Subcutaneous abdominal adipose tissue (tissue), 5 donors: Measurements from ENCODE around the gene SEMA3D.

Source experiments
- H3K27ac ChIP-seq: one replicate; pipeline ENCODE4 v1.7.0; 2013; ENCODE audit warnings: low read depth, mild to moderate bottlenecking, inconsistent platforms, low read length, moderate library complexity
- H3K27me3 ChIP-seq, 5 donors: one replicate each; pipeline ENCODE4 v1.7.0; 2013; ENCODE audit warnings: low read length in 5 of 5, inconsistent platforms in 1 of 5; ENCODE audit not compliant: control insufficient read depth in 5 of 5, insufficient read depth in 4 of 5
- H3K36me3 ChIP-seq, 5 donors: one replicate each; pipeline ENCODE4 v1.7.0; 2013; ENCODE audit warnings: low read length in 5 of 5; ENCODE audit not compliant: control insufficient read depth in 5 of 5, insufficient read depth in 5 of 5
- H3K4me1 ChIP-seq, 5 donors: one replicate each; pipeline ENCODE4 v1.7.0; 2013; ENCODE audit warnings: low read length in 5 of 5, mild to moderate bottlenecking in 3 of 5, moderate library complexity in 1 of 5; ENCODE audit not compliant: control insufficient read depth in 5 of 5, insufficient read depth in 5 of 5
- H3K4me3 ChIP-seq, 5 donors: one replicate each; pipeline ENCODE4 v1.7.0; 2013; ENCODE audit warnings: low read length in 5 of 5, low read depth in 1 of 5
- H3K9ac ChIP-seq, 5 donors: one replicate each; pipeline ENCODE4 v1.7.0; 2013; ENCODE audit warnings: low read length in 5 of 5, mild to moderate bottlenecking in 4 of 5, moderate library complexity in 3 of 5
- H3K9me3 ChIP-seq, 5 donors: one replicate each; pipeline ENCODE4 v1.7.0; 2013; ENCODE audit warnings: low read length in 5 of 5; ENCODE audit not compliant: control insufficient read depth in 5 of 5
- donor health status: healthy.
- donor health status: healthy.
- donor health status: healthy.
- donor health status: healthy.
- donor health status: healthy.

SEMA3D gene

DNA sequence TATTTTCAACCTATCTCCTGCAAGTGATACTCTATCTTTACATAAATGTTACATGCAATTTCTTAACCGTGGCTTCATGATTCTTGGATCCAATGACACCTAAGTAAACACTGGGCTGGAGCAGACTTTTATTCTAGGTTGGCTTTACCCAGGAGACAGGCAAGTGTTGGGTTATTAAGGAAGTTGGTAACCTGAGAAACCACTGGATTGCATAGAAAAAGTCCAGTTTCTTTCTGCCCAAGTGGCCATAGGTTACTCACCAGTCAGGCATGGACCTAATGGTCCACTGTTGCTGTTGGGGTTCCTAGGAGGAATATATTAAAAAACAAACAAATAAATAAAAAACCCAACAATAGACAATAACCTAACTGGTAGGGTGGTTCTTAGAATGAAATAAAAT lies 112.8 kb downstream of the SEMA3D start:
- H3K9ac ChIP-seq = no peak overlapping the region
- peaks cover 0 to 11% (median 5%) of the 10 kb centered on the region in 5 donors for H3K4me1 ChIP-seq
- no peaks in the 10 kb centered on the region for H3K9me3 ChIP-seq
- no peaks in the 10 kb centered on the region for H3K36me3 ChIP-seq
- no peak overlapping the region for H3K4me3 ChIP-seq
- no peak overlapping the region for H3K27ac ChIP-seq
- no peaks in the 10 kb centered on the region for H3K27me3 ChIP-seq

DNA sequence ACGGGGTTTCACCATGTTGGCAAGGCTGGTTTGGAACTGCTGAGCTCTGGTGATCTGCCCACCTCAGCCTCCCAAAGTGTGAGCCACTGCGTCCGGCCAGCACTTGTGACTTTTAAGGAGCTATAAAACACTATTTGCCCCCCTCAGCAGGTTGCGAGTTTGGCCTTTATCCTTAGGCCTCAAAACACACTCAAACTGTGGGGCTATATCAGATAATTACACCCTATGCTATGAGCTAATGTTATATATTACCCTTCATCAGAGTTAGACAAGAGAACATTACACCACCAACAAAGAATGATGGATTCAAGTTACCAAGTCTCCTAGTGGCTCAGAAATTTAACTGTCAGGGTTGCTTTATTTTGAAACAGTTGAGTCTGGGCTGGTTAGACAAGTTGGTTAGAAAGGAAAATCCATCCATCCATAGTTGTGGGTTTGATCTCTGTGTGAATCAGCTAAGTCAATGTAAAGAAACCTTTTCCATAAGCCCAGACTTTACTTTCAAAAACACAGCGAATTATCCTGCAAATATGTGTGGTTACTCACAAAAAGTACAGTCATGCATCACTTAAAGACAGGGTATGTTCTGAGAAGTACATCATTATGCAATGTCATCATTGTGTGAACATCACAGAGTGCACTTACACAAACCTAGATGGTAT lies 115.8 kb downstream of the SEMA3D start:
- Histone ChIP-seq H3K9me3 (no peaks in the 10 kb centered on the region), H3K27me3 (no peaks in the 10 kb centered on the region), H3K9ac (no peak overlapping the region), H3K36me3 (no peaks in the 10 kb centered on the region), H3K4me3 (no peak overlapping the region), H3K27ac (no peak overlapping the region), H3K4me1 (peaks cover 0 to 14% (median 5%) of the 10 kb centered on the region in 5 donors)

DNA sequence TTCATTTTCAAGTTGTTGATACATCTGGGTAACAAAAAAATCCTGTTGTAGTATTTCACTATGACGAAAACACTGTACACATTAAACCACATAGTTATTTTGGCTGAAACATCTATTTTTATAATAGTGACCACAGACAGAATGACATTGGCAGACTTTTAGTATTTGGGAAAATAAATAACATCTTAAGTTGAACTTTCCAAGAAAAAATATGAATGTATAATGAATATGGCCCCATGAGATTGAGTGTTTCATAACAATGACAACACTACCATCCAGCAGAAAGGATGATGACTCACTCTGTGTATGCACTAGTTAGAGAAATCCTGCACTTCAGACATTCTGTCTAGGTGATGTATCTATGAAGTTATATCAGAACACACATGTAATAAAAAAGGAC lies 118.1 kb downstream of the SEMA3D start:
- Histone ChIP-seq H3K4me1 (peaks cover 0 to 14% (median 8%) of the 10 kb centered on the region in 5 donors), H3K27ac (no peak overlapping the region), H3K9ac (no peak overlapping the region), H3K4me3 (no peak overlapping the region), H3K36me3 (no peaks in the 10 kb centered on the region), H3K27me3 (no peaks in the 10 kb centered on the region), H3K9me3 (no peaks in the 10 kb centered on the region)

DNA sequence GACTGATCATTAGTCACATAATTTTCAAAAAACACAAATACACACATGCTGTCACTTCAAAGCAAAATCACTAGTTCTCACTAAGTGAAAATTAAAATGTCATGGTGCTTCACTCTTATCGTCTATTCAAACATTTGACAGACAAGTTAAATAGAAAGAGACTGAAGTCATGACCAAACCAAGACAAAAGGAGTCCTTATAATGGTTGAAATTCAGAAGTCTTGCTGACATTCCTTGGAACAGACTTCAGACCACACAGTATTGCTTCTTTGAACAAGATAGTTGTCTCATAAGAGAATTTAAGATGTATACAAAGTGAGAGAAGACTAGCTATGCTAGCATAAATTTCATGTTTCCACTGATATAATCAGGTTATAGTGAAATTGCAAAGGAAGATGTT lies 119.5 kb downstream of the SEMA3D start:
- H3K36me3 ChIP-seq = no peaks in the 10 kb centered on the region
- no peak overlapping the region for H3K27ac ChIP-seq
- H3K9me3 ChIP-seq = no peaks in the 10 kb centered on the region
- H3K27me3 ChIP-seq = no peaks in the 10 kb centered on the region
- peaks cover 0 to 14% (median 8%) of the 10 kb centered on the region in 5 donors for H3K4me1 ChIP-seq
- no peak overlapping the region for H3K9ac ChIP-seq
- no peak overlapping the region for H3K4me3 ChIP-seq

DNA sequence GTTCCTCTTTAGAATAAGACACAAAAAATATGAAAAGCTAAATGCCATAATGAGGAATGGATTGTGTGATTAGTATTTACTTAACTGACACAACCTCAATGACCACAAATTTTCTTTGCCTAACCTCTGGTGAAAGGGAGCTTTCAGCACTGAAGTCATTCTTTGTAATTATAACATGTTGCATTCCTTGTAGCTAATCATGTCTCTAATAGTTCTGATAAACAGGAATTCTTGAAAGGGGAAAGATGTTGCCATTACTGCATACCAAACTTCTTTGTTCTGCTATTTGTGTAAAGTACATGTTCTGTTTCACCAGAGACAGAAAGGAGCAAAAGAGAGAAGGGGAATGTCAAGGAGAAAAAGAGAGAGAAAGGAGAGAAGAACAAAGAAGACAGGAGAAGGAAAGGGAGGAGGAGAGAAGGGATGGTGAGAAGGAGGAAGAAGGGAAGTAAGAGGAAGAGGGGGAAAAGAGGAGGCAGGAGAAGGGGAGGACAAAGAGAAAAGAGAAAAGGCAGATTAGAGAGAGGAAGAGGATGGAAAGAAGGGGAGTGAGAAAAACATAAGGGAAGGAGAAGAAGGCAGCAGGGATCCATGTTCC lies 120.9 kb downstream of the SEMA3D start:
- H3K27ac ChIP-seq = no peak overlapping the region

DNA sequence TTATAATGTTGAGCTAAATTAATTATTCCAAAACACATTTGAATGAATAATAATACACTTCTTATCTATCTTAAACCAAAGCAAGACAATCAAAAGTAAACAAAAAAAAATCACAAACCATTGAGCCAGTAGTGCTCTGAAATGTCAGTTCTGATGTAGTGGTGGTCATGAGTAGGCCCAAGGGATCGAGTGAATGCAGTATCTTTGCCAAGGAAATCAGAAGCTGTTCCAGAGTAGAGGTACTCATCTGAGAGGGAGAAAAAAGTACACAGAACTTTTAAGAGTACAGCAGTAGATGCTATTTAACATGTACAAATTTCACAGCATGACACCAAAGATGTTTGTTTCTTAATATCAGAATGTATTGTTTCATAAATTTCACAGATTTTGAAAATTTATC lies 121.5 kb downstream of the SEMA3D start:
- Histone ChIP-seq H3K9me3 (no peaks in the 10 kb centered on the region), H3K4me1 (peaks cover 0 to 14% (median 8%) of the 10 kb centered on the region in 5 donors), H3K36me3 (no peaks in the 10 kb centered on the region), H3K27me3 (no peaks in the 10 kb centered on the region), H3K9ac (no peak overlapping the region), H3K27ac (no peak overlapping the region), H3K4me3 (no peak overlapping the region)

More for the DNA sequence above, 120.9 kb downstream of the SEMA3D start:
- Histone ChIP-seq H3K4me1 (peaks cover 0 to 14% (median 8%) of the 10 kb centered on the region in 5 donors), H3K9me3 (no peaks in the 10 kb centered on the region), H3K27me3 (no peaks in the 10 kb centered on the region), H3K36me3 (no peaks in the 10 kb centered on the region), H3K9ac (no peak overlapping the region), H3K4me3 (no peak overlapping the region)

DNA sequence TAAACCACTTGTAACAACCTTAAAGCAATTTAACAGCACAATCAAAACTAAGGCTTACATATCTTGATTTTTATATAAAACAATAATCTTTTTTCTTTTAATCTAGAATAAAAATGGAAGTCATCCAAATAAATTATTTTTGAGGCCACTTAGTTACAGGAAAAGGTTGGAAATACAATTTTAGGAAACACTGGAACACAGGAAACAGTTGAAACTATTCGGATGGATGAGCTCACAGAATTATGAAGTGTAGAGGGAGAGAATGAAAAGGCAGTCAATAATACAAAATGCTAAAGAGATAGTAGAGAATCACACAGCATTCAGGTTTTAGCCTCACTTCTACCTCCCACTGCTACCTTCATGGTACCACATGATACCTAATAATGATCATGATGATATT lies 124.2 kb downstream of the SEMA3D start:
- Histone ChIP-seq H3K4me3 (no peak overlapping the region), H3K9me3 (no peaks in the 10 kb centered on the region), H3K27ac (no peak overlapping the region), H3K36me3 (no peaks in the 10 kb centered on the region), H3K27me3 (no peaks in the 10 kb centered on the region), H3K4me1 (peaks cover 0 to 3% (median 0%) of the 10 kb centered on the region in 5 donors), H3K9ac (no peak overlapping the region)

DNA sequence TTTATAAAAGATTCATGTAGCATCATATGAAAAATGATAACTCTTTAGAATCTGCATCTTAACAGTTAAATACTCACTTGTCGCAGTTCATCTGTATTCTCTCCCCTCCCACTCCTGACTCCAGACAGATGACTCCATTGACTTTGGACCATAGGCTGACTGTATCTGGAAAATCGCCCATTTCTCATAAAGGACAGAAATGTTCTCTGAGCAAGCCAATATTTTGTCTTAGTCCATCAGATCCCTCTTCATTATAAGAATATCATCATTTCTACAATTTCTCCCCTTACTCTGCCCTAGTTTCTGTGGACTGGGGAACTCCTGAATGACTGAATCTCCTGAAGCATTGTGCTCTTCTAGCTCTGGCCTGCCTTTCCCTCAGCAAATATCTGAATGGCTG lies 125.4 kb downstream of the SEMA3D start:
- Histone ChIP-seq H3K27ac (no peak overlapping the region), H3K4me1 (peaks cover 0 to 3% (median 0%) of the 10 kb centered on the region in 5 donors), H3K4me3 (no peak overlapping the region), H3K9ac (no peak overlapping the region), H3K36me3 (no peaks in the 10 kb centered on the region), H3K27me3 (no peaks in the 10 kb centered on the region), H3K9me3 (no peaks in the 10 kb centered on the region)

DNA sequence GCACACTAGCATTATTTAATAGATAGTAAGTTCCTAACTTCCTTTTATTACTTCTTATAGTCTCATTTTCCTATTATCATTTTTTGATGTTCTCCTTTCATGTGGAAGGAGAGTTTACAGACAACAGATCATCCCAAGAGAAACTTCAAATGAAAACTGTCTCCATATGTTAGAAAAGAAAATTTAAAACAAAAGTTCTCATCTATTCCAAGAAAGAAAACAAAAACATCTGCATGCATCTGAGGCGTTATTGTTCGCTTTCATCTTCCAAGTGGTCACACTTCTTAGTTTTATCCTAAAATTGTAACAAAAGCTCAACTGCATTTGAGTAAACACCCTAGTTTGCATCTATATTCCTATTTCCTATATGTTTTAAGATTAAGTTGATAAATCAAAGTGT lies 126.2 kb downstream of the SEMA3D start:
- H3K9ac ChIP-seq = no peak overlapping the region
- H3K4me1 ChIP-seq = peaks cover 0 to 3% (median 0%) of the 10 kb centered on the region in 5 donors
- no peaks in the 10 kb centered on the region for H3K27me3 ChIP-seq
- no peaks in the 10 kb centered on the region for H3K9me3 ChIP-seq
- no peaks in the 10 kb centered on the region for H3K36me3 ChIP-seq
- no peak overlapping the region for H3K27ac ChIP-seq
- H3K4me3 ChIP-seq = no peak overlapping the region

DNA sequence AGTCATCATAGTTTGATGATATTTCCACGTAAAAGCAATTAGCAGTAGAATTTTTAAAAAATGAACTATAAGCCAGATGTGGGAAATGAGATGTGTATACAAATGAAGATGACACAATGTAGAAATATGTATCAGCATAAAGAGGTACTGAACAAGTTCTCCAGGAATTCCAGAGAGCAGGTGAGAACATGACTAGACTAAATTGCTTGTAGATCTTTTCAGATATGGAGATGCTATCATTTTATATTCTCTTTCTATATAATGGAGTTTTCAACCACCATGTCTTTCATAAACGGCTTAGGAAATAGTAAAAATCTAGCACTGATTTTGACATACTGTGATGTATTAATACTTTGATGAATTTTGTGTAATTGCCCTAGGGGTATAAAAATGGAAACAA lies 130.9 kb downstream of the SEMA3D start:
- Histone ChIP-seq H3K4me1 (no peaks in the 10 kb centered on the region), H3K36me3 (no peaks in the 10 kb centered on the region), H3K9ac (no peak overlapping the region), H3K4me3 (no peak overlapping the region), H3K9me3 (no peaks in the 10 kb centered on the region), H3K27ac (no peak overlapping the region), H3K27me3 (no peaks in the 10 kb centered on the region)
